ENCODE data around the gene HIRA. TPM values are rescaled to one million over a fixed set of nuclear protein-coding genes. Genes with fewer than 3 reads are reported as not detected.

Gene HIRA
- total and polyA plus RNA-seq, 9 of the 15 experiments (the other 6 are each of a cell fraction or from before 2014, with no cell fraction given), result 0.96 to 132 (median 58.4) TPM

GRCh38 chr22:19330865-19331418, 100.6 kb downstream of the HIRA start (continued):
- peak; percentile 18 for TF ChIP-seq CHD7 (IDR thresholded peaks at IDR 0.05; ENCODE audit: low read depth, low read length)
- no peak for TF ChIP-seq SMAD2 (IDR thresholded peaks at IDR 0.05; ENCODE audit: low read depth, low read length)
- TF ChIP-seq ZNF511 (CRISPR knock-in tag; IDR thresholded peaks at IDR 0.05), result peak; percentile 40
- TF ChIP-seq ZNF174 (CRISPR knock-in tag; IDR thresholded peaks at IDR 0.05), result no peak
- no peak for TF ChIP-seq BCL6 (CRISPR knock-in tag; IDR thresholded peaks at IDR 0.05)
- TF ChIP-seq CREB3 (tag; conservative IDR thresholded peaks at IDR 0.05; ENCODE audit: low read depth), result no peak
- peak in 1 of 2 experiments; percentile 94; a peak in 1 of 3 replicates for TF ChIP-seq CBX3 (IDR thresholded peaks at IDR 0.05; ENCODE audit: borderline replicate concordance in 1 of 2, low read length in 2 of 2)
- TF ChIP-seq MEF2A (IDR thresholded peaks at IDR 0.05; ENCODE audit: control insufficient read depth, low read depth, low read length), result no peak
- no peak for TF ChIP-seq SMARCE1 (IDR thresholded peaks at IDR 0.05)
- no peak for TF ChIP-seq TBP (optimal IDR thresholded peaks at IDR 0.05; ENCODE audit: low read depth, low read length)
- TF ChIP-seq FIP1L1 (IDR thresholded peaks at IDR 0.05; ENCODE audit: low read depth, low read length, poor library complexity, severe bottlenecking), result peak; percentile 40
- no peak for TF ChIP-seq ZFP36 (IDR thresholded peaks at IDR 0.05; ENCODE audit: low read depth, low read length, partially characterized antibody)
